ENCODE measurements around the gene PRSS38.
A peak's percentile ranks its signal among the peaks of the same experiment; 100 is the strongest.

Gene PRSS38

DNA sequence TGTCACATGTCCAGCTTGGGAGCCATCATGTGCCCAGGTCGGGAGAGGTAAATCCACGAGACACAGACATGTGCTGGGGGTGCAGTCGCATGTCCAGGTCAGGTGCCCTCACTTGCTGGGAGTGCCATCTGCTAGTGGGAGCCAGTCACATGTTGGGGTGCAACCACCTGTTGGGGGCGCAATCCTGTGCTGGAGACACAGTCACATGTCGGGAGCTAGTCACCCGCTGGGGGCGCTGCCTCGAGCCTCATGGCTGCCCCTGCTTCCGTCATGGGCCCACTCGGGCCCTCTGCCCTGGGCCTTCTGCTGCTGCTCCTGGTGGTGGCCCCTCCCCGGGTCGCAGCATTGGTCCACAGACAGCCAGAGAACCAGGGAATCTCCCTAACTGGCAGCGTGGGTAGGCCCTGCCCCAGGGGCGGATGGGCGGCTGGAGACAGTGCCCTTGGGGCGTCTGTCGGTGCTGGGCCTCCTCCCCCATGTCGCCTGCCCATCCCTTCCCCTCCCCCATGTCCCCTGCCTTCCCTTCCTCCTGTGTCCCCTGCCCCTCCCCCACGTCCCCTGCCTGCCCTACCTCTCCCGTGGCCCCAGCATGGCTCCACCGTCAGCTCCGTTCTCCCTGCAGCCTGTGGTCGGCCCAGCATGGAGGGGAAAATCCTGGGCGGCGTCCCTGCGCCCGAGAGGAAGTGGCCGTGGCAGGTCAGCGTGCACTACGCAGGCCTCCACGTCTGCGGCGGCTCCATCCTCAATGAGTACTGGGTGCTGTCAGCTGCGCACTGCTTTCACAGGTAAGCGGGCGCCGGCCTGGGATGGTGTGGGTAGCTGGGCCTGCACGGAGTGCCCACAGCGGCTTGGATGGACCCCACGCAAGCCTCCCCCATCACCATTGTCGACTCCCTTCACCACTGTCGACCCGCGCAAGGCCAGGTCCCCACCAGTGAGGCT is at the start of gene PRSS38:
Gene PRSS38, plus strand, starts transcription at position 208 of the 942 bp plus-strand sequence. Its CDS starts 42 bp downstream, at position 250.
- no peak for DNase-seq (ENCODE audit: low read depth in 2 of 3, low spot score in 1 of 3)

DNA sequence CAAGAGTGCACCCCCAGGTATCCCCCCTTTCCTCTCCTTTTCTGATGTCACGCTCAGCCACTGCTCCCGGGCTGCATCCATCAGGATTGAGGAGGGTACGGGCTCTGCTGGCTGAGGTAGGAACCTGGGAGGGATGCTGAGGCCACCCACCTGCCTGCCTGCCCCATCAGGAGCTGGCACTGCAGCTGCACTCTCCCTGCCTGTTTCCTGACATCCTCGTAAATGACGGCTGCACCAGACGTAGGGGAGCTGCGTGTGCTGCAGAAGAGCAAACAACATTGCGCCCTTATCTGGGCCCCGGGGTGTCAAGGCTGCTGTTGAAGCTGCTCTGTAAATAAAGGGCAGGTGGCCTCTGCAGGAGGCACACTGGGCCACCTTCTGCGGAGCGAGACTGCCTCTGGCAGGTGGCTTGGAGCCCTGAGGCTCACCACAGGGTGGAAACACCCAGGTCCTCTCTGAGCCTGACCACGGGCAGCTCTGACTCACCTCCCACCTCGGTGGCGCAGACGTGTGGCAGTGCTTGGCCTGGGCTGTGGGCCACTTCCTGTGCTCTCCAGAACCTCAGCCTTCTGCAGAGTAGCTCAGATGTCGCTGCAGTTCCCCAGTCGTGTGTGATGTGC is 49.4 kb upstream of the PRSS38 start:
- DNase-seq (ENCODE audit: low read depth in 2 of 3, low spot score in 1 of 3): peak; percentile 39 to 52 (median 51)

DNA sequence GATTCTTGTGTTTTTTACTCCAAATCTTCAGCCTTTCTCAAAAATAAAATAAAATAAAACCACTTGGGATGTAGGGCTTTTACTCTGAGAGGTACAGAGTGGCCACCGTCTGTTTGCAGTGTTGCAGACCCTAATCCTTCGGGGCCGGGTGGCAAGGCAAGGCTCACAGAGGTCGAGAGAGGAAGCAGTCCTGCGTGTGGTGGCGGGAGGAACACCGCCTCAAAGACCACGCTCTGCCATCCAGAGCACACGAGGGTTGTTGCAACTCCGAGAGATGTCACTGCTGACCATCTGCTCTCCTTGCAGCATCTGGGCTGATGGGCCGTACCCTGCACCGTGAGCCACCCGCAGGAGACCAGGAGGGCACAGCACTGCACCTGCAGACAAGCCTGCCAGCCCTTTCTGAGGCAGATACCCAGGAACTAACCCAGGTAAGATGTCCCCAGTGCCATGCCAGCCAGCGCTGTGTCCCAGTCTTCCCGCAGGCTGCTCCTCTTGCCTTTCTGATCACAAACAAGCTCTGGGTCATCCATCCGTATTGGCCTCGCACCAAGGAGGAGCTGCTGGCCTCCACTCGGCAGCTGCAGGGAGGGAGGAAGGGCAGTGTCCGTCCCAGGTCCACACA is 48.7 kb upstream of the PRSS38 start:
- no peak for DNase-seq (ENCODE audit: low read depth in 2 of 3, low spot score in 1 of 3)

DNA sequence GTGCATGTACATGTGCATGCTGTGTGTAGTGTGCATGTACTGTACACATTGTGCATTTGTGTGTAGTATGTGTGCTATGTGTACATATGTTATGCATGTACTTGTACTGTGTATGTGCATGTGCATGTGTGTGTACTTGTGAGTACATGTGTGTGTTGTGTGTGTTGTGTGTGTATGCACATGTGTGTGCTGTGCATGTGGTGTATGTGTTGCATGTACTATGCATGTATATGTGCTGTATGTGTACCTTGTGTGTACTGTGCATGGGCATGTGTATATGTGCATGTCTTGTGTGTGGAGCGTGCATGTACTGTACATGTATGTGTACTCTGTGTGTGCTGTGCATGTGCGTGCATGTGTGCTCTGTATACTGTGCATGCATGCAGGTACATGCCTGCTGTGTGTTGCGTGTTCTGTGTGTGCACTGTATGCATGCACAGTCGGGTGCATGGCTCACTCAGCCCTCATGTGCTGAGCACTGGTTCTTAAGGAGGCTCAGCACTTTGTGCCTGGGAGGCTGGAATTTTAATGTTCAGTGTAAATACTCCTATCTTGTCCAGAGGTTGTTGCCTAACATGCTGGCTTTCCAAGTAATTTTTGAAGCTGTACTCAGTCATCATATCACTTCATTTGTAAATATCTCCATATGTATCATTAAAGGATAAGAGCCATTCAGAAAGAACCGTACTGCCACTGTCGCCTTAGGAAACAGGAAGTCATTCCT is 47.9 kb upstream of the PRSS38 start:
- DNase-seq (ENCODE audit: low read depth in 2 of 3, low spot score in 1 of 3): no peak

DNA sequence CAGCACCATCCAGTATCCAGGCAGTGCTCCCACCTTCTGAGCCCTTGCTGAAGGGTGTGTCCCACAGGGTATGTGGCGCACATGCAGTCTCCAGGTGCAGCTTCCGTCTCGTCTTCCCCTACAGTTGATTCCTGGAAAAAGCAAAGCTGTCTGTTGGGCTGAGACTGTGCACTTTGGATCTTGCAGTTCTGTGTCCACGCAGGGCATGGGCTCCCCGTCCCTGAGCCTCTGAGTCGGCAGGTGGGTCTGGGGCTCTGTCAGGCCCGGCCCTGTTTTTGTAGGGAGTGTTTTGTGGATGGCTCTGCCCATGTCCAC is 47.4 kb upstream of the PRSS38 start:
- DNase-seq (ENCODE audit: low read depth in 2 of 3, low spot score in 1 of 3): no peak

DNA sequence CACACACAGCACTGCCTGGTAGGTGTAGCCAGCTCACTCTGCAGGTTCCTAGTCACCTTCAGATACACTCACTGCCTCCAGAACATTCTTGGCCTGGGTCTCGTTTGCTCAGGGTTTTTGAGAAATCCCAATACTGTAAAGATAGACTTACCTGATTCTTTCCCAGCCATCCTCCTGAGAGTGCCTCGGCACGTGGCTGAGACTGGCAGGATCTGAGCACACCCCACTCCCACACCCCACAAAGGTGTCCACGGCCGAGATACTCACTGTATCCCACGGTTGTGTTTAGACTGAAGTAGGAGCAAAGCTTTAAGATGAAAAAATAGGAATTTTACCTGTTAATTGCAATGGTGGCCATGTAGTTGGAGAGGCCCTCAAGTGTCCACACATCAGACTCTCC is 46.8 kb upstream of the PRSS38 start:
- DNase-seq (ENCODE audit: low read depth in 2 of 3, low spot score in 1 of 3): no peak

DNA sequence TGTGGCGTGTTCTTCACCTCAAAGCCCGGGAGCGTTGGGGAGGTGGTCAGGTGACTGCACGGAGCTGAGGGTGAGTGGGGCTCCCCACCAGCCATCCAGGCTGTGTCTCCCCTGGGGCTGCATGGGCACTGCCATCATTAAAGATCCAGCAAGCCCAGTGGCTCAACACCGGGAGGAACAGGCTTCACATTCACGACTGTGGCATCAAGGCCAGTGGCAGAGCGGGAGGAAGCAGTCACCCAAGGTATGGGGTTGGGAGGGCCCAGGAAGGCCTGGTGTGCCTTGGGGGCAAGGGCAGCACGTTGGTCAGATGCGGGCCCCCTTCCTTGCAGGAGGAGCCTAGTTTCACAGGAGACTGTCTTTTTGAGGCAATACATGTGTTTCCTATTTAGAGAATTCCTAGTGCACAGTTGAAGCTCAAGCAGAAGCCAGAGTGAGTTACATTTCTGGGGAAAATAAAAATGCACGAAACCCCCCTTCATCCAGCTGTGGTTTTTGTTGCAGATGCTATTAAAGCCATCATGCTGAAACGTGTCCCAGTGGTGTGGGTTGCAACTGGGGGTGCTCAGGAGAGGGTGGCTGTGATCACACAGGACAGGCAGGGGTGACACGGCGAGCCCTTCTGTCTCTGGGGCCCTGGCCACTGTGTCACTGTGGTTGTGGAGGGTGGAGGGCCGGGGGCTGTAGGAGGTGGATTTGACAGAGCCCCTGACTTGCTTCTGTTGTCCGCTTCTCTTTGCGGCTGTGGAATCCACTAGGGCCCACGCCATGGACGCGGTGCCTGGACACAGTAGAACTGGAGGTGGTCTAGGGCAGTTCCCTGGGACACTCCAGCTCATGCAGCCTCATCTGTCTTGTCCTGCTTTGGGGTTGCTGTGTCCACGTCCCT is 46.2 kb upstream of the PRSS38 start:
- no peak for DNase-seq (ENCODE audit: low read depth in 2 of 3, low spot score in 1 of 3)

DNA sequence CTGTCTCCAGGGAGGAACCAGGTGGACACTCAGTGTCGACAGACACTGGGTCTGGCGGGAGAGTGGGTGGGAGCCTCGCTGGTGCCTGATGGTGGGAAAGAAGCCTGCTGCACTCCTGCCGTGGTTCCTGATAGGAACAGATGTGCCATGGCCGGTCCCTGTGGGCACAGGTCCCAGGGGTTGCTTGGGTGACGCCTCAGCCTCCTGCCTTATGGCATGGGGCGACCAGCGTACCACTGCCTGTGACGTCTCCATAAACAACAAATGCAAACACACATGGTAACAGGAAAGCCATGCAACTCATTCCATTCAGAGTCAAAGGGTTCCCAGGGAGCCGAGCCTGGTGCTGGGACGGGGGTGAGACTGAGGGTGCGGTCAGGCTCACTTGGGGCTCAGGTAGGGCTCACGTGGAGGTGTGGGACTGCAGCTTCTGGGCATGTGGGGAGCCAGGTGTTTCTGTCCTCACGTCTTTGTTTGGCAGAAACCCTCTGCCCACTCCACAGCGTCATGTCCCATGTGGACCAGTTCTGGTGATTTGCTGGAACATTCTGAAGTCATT is 45.5 kb upstream of the PRSS38 start:
- DNase-seq (ENCODE audit: low read depth in 2 of 3, low spot score in 1 of 3): no peak

DNA sequence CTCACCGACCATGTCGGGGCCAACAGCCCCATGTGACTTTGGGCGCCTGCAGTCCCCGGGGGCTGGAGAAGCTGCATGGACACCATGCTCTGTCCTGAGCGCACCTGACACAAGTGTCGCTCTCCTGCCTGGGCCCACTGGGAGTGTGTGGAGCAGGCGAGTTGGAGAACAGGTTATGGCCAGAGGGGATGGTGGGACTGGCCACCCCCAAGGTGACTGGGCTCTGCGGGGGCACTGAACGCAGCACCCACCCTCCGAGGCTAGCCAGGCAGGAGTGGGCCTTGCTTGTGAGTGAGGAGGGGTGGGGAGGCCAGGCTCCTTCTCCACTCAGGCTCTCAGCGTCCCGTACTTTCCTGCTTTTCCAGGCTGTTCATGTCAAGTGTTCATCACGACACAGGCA is 44.7 kb upstream of the PRSS38 start:
- no peak for DNase-seq (ENCODE audit: low read depth in 2 of 3, low spot score in 1 of 3)

DNA sequence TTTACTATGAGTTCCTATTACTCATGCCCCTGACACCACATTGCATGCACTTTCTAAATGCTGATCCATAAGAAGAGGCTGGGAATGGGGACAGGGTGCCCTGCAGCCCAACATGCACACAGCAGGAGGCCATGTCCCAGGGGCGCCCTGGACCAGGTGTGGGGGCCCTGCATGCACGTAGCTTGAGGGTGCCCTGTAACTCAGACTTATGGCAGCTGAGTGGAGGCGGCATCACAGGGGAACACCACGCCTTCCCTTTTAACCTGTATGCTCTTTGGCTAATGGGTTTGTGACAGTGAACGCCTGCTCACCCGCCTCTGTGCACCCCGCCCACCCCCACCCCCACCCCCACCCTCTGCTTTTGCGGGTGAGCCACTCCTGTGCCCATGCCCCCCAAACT is 44.1 kb upstream of the PRSS38 start:
- no peak for DNase-seq (ENCODE audit: low read depth in 2 of 3, low spot score in 1 of 3)

DNA sequence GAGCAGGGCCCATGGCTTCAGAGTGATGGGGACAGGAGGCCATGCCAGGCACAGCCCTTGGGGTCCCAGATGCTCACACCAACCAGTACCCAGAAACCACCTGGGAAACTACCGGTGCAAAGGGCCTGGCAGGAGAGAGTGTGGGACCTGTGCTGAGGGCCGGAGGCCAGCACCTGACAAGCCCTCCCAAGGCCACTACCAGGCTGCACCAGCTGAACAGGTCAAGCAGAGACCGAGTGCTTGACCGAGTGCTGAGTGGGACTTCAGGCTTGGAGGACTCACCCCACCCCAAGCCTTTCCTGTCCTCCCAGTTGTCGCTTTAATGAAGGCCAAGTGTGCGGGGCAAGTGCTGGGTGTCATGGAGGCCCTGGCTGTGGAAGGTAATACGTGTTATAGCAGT is 43.7 kb upstream of the PRSS38 start:
- DNase-seq (ENCODE audit: low read depth in 2 of 3, low spot score in 1 of 3): no peak

DNA sequence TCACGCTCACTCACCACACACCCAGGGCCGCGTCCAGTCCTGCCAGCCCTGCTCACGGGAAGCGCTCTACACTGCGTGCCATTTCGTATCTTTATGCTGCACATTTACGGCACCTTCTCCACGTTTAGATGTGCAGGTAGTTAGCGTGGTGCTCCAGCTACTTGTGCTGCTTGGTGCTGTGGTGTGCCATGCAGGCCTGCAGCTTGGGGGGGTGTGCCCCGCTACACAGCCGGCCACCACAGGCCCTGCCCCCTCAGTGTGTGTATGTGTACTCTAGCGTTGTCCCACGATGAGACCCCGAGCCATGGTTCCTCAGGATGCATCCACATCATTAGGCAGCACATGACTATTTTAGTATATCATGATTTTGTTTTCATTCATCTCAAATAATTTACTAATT is 41.9 kb upstream of the PRSS38 start:
- no peak for DNase-seq (ENCODE audit: low read depth in 2 of 3, low spot score in 1 of 3)

DNA sequence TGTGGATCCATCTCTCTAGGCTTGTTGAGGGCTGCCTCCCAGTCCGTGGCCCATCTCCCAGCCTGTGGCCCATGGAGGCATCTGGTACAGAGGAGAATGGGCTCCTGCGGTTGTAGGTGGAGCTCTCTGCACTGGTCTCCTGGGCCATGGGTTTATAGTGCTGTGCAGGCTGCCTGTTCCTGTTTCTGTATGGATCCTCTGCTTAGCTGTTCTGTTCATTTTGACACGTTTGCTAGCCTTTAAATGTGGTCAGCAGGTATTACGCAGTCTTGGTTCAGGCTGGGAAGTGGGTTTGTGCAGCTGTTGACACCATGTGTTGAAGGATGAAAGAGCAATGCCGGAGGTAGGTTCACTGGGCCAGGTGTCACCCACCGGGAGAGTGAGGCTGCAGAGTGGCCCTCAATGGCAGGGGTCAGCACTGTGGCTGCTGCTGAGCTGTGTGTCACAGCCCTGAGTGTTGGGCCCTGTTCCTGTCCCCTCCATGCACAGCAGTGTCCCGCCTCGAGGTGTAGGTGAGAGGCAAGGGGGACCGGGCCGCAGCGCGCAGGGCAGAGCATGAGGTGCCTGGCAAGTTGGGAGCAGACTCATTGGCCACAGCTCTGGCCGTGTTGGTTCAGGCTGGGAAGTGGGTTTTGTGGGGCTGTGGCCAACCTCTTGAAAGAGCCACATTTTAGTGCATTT is 41.3 kb upstream of the PRSS38 start:
- no peak for DNase-seq (ENCODE audit: low read depth in 2 of 3, low spot score in 1 of 3)

DNA sequence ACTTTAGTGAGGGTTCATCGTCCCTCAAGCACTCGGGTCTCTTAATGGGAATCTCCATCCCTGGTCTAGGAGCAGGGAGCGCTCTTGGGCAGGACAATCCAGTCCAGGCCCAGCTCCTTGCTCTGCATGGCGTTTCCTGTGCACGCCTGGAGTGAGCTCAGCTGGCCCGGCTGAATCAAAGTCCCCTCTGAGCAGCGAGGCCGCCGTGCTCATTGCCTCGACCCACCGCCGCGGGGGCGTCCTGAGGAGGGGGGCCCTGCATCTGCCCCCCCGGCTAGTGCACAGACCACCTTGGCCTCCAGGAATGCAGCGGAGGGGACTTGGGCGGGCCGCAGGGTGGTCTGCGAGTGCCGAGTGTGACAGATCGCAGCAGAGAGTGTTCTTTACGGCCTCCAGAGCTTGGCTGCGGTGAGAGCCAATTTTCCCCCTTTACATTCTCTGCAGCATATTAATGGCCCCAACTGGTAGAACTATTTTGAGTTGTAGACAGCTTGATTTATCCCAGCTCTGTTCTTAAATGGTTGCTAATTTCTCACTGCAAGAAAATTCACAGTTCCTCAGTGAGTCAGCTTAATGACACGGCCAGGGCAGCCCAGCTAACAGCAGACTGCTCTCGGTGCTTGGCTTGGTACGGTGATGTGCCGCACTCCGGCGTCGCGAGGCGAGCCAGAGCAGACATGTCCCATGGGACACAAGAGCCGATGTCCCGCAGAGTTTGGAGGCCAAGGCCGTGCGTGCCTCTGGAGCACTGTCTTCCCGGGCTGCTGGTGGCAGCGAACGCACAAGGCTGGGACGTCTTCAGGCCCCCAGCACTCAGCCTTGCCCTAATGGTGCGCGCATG is 40.4 kb upstream of the PRSS38 start:
- DNase-seq (ENCODE audit: low read depth in 2 of 3, low spot score in 1 of 3): no peak

DNA sequence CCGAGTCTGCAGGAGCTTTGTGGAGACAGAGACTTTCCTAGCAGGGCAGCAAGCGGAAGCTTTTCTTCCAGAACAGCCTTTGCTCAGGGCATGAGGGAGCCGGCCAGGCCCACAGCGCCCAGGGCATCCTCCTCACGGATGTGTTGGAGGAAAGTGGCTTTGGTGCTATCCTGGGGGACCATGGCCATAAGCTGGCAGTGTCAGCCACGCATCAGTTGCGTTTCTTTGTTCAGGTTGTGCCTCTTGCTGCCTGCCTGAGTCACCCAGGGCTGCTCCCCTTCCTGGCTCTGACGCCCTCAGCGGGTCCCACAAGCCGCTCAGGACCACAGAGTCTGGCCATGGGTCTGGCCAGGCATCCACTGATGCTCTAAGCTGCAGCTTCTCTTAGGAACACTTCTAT is 39.6 kb upstream of the PRSS38 start:
- DNase-seq (ENCODE audit: low read depth in 2 of 3, low spot score in 1 of 3): no peak

DNA sequence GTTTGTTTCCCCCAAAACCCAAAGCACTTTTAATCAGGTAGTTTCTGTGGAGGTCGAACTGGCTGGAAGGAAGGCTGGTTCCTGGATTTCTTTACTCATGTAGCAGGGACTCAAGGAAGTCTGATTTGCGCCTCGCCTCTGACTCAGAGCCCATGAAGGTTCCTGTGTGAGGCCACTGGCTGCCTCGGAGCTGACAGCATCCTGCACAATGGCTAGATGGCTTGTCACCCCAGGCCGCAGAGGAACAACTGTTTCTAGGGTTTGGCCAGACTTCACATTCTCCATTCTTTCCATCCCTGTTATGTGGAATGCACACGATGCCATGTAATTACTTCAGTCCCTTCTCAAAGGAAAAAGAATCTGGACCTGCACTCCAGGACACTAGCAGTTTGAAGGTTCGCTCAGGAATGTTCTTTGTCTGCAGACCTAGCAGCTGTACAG is 39.1 kb upstream of the PRSS38 start:
- no peak for DNase-seq (ENCODE audit: low read depth in 2 of 3, low spot score in 1 of 3)

DNA sequence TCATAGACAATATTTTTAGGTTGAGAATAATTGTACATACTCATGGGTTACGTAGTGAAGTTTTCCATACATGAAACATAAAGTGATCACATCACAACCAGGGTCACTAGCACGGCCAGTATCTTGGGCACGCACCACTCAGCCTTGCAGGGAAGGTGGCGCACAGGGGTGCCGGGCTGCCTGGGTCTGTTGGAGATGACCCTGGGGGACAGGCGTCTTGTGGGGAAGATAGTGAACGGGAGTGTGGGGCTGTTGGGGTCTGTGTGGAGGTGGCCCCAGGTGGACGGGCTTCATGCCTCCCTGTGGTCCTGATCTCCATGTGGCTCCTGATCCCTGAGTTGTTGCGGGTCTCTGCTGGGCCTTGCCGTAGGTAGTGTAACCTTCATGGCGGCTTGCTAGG is 38.3 kb upstream of the PRSS38 start:
- no peak for DNase-seq (ENCODE audit: low read depth in 2 of 3, low spot score in 1 of 3)

DNA sequence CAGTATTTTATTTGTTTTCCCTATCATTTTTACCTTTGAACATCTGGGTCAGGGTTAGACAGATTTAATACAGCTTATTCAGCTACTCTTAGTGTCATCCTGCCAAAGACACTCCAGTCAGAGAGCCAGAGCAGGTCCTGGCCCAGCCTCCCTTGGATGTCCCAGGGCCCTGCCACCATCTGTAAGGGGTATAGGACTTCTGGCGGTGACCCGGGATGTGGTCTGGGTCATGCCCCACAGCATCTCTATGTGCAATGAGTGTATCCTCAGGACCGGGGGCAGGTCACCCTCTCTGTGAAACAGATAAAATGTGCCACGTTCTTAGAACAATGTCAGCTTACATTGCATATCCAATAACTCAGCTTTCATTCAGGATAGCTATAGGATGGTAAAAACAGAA is 37.8 kb upstream of the PRSS38 start:
- no peak for DNase-seq (ENCODE audit: low read depth in 2 of 3, low spot score in 1 of 3)

Measured in stimulated activated CD4-positive, alpha-beta T cell treated with anti-CD3 and anti-CD28 coated beads, Interleukin-12 subunit alpha, Interleukin-12 subunit beta, amount 100 ng/mL, for 48 hours (primary cell).